BLaER1 treated with 17β-estradiol and CSF1 and Interleukin-3, amounts not matched to agents 10 nM and 100 nM (cell line): ENCODE measurements around the gene GATA5.

ENCODE experiments used
- H3K27ac ChIP-seq, 11 experiments: shearing (Covaris generic); formaldehyde crosslinking; 2 replicates each; pipeline ENCODE4 v1.8.1; 2022
- H3K27me3 ChIP-seq, 11 experiments: shearing (Covaris generic); formaldehyde crosslinking; 2 replicates each; pipeline ENCODE4 v1.8.1; 2022
- H3K36me3 ChIP-seq, 11 experiments: shearing (Covaris generic); formaldehyde crosslinking; 2 replicates each; pipeline ENCODE4 v1.8.1; 2022
- H3K4me1 ChIP-seq, 10 experiments: shearing (Covaris generic); formaldehyde crosslinking; 2 replicates each; pipeline ENCODE4 v1.8.1; 2022
- H3K4me2 ChIP-seq, 11 experiments: shearing (Covaris generic); formaldehyde crosslinking; 2 replicates each; pipeline ENCODE4 v1.8.1; 2022
- H3K4me3 ChIP-seq, 10 experiments: shearing (Covaris generic); formaldehyde crosslinking; 2 replicates each; pipeline ENCODE4 v1.8.1; 2022
- H3K9ac ChIP-seq, 11 experiments: shearing (Covaris generic); formaldehyde crosslinking; 2 replicates each; pipeline ENCODE4 v1.8.1; 2022
- H3K9me3 ChIP-seq, 11 experiments: shearing (Covaris generic); formaldehyde crosslinking; replicated peaks in 1 of 11; 2 replicates each; pipeline ENCODE4 v1.8.1; 2022
- H4K20me1 ChIP-seq, 11 experiments: shearing (Covaris generic); formaldehyde crosslinking; 2 replicates each; pipeline ENCODE4 v1.8.1; 2022
- Cebpa-rat ChIP-seq, 11 experiments: shearing (Covaris generic); IDR thresholded peaks; 2 replicates each; pipeline ENCODE4 v1.8.1; 2022

GATA5 gene

GRCh38 chr20:62441987-62442539, 33.7 kb downstream of the GATA5 start:
- H3K27ac ChIP-seq: no peak overlapping the region
- H3K4me3 ChIP-seq: no peak overlapping the region
- peaks cover 0 to 10% (median 0%) of the 10 kb centered on the region in 10 experiments; a peak in 4 of 20 replicates for H3K4me1 ChIP-seq
- TF ChIP-seq Cebpa-rat (IDR thresholded peaks at IDR 0.05): no peak
- no peaks in the 10 kb centered on the region for H3K9me3 ChIP-seq
- no peaks in the 10 kb centered on the region for H3K36me3 ChIP-seq
- no peak overlapping the region; a peak in 1 of 22 replicates for H3K4me2 ChIP-seq
- H3K9ac ChIP-seq: no peak overlapping the region
- H4K20me1 ChIP-seq: peaks cover 0 to 26% (median 0%) of the 10 kb centered on the region in 11 experiments; a peak in 7 of 22 replicates
- H3K27me3 ChIP-seq: peaks cover 0 to 51% (median 14%) of the 10 kb centered on the region in 11 experiments; a peak in 12 of 22 replicates

DNA sequence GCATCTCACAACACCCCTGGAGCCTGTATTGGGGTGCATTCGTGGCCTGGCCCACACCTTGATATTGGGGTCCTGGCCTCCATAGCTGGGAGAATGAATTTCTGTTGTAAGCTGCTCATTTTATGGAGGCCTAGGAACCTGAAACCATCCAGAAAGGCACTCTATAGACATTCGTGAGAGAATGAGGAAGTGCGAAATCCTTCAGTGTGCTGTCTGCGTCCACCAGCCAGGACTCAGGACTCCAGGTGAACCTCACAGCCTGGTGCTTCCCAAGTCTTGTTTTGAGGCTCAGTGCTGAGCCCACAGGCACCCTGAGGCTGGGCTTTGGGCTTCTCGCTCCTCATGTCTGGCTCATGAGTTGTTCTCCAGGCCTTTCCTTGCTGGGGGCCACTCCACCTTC, 36.6 kb downstream of the GATA5 start:
- peaks cover 14 to 62% (median 38%) of the 10 kb centered on the region in 11 experiments; a peak in 21 of 22 replicates for H3K27me3 ChIP-seq
- H3K4me1 ChIP-seq: peaks cover 0 to 10% (median 0%) of the 10 kb centered on the region in 10 experiments; a peak in 4 of 20 replicates
- H3K27ac ChIP-seq: no peak overlapping the region
- no peak overlapping the region for H3K4me3 ChIP-seq
- H3K36me3 ChIP-seq: no peaks in the 10 kb centered on the region
- no peak overlapping the region for H3K9ac ChIP-seq
- no peak for TF ChIP-seq Cebpa-rat (IDR thresholded peaks at IDR 0.05)
- no peaks in the 10 kb centered on the region for H3K9me3 ChIP-seq
- peaks cover 0 to 31% (median 0%) of the 10 kb centered on the region in 11 experiments; a peak in 6 of 22 replicates for H4K20me1 ChIP-seq
- H3K4me2 ChIP-seq: peak overlapping the region in 1 of 11 experiments; percentile 1; a peak in 1 of 22 replicates

DNA sequence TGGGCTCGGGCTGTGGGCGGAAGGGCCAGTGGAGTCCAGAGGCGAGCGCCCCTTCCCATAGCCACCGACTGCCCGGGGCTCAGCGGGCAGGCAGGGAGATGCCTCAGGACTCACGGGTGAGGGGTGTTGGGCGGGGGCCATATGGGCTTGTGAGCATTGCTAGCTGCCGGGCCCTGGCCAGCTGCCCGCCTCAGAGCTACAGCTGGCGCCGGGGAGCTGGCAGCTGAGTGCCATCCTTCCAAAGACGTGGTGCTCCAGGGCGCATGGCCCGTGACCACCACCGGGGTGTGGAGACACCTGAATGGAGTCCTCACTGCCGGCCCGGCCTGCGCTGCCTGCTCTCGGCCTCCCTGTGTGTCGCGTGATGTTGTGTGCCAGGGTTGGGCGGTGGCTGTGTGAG, 37.9 kb downstream of the GATA5 start:
- Histone ChIP-seq H3K4me2 (no peak overlapping the region), H3K27me3 (peaks cover 23 to 63% (median 40%) of the 10 kb centered on the region in 11 experiments; a peak in 21 of 22 replicates), H3K36me3 (no peaks in the 10 kb centered on the region), H4K20me1 (peaks cover 0 to 36% (median 0%) of the 10 kb centered on the region in 11 experiments; a peak in 6 of 22 replicates), H3K9me3 (no peaks in the 10 kb centered on the region), H3K4me3 (no peak overlapping the region), H3K27ac (no peak overlapping the region), H3K4me1 (peaks cover 0 to 10% (median 0%) of the 10 kb centered on the region in 10 experiments; a peak in 4 of 20 replicates), H3K9ac (no peak overlapping the region)
- TF ChIP-seq Cebpa-rat (IDR thresholded peaks at IDR 0.05): no peak

- no peak overlapping the region for H3K27ac ChIP-seq
- no peak for TF ChIP-seq Cebpa-rat (IDR thresholded peaks at IDR 0.05)
- H3K4me1 ChIP-seq: peaks cover 0 to 10% (median 0%) of the 10 kb centered on the region in 10 experiments; a peak in 4 of 20 replicates
- H3K36me3 ChIP-seq: no peaks in the 10 kb centered on the region
- no peak overlapping the region for H3K4me3 ChIP-seq
- peaks cover 23 to 60% (median 38%) of the 10 kb centered on the region in 11 experiments; a peak in 21 of 22 replicates for H3K27me3 ChIP-seq
- no peak overlapping the region for H3K9ac ChIP-seq
- H3K9me3 ChIP-seq: no peaks in the 10 kb centered on the region
- H3K4me2 ChIP-seq: no peak overlapping the region
- H4K20me1 ChIP-seq: peaks cover 0 to 40% (median 0%) of the 10 kb centered on the region in 11 experiments; a peak in 6 of 22 replicates
Measured at GRCh38 chr20:62437496-62437895, 38.3 kb downstream of the GATA5 start.

- Histone ChIP-seq H3K9me3 (no peaks in the 10 kb centered on the region), H3K4me1 (peaks cover 0 to 10% (median 0%) of the 10 kb centered on the region in 10 experiments; a peak in 4 of 20 replicates), H4K20me1 (peaks cover 0 to 45% (median 0%) of the 10 kb centered on the region in 11 experiments; a peak in 6 of 22 replicates), H3K27me3 (peaks cover 23 to 52% (median 38%) of the 10 kb centered on the region in 11 experiments; a peak in 21 of 22 replicates), H3K9ac (no peak overlapping the region), H3K27ac (no peak overlapping the region), H3K4me2 (no peak overlapping the region), H3K36me3 (no peaks in the 10 kb centered on the region), H3K4me3 (no peak overlapping the region)
- no peak for TF ChIP-seq Cebpa-rat (IDR thresholded peaks at IDR 0.05)
Measured at GRCh38 chr20:62436692-62437091, 39.1 kb downstream of the GATA5 start.

DNA sequence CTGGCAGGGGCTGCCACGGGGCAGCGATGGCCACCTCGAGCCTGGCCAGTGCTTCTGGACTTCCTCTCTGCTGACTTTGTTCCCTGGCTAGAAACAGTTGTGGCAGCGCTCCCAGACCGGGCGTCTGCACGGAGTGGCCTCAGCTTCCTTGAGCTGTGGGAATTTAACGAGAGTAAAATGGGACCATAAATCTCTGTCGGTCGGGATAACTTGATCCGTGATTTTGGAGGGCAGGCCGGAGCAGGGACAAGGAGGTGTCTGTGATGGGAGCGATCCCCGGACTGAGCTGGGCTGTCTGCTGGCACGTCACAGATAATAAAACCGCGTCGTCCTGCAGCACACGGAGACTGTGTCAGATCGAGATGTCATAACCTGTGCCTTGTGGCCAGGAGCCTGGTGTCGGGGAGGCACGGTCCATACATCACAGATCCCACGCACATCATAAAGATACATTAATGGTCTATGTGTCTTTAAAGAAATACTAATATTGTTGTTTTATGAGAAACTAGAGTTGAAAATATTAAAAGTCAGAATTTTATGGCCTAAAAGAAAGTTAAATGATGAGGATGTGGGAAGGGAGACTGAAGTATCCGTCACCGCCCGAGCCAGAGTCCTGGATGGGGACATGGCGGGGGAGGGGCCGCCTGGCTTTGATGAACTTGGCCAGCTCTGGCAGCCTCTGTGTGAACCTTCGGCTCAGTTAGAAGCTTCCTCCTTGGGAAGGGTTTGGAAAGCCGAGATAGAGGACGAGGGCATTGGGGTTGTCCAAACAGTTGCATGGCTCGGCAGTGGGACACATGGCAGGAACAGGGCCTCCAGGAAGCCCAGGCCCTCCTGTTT, 41.9 kb downstream of the GATA5 start:
- Histone ChIP-seq H3K4me2 (no peak overlapping the region), H3K27ac (no peak overlapping the region)
- TF ChIP-seq Cebpa-rat (IDR thresholded peaks at IDR 0.05): no peak

GRCh38 chr20:62430866-62431447, 44.8 kb downstream of the GATA5 start:
- Histone ChIP-seq H3K36me3 (no peaks in the 10 kb centered on the region), H3K4me2 (no peak overlapping the region), H3K27me3 (peaks cover 21 to 31% (median 27%) of the 10 kb centered on the region in 11 experiments; a peak in 21 of 22 replicates), H3K9ac (no peak overlapping the region), H3K4me3 (no peak overlapping the region), H3K4me1 (0 out of 20 replicates have a peak, but pooled peaks cover 0 to 5% (median 0%) of the 10 kb centered on the region in 10 experiments), H3K9me3 (no peaks in the 10 kb centered on the region), H3K27ac (no peak overlapping the region), H4K20me1 (peaks cover 0 to 32% (median 0%) of the 10 kb centered on the region in 11 experiments; a peak in 5 of 22 replicates)
- TF ChIP-seq Cebpa-rat (IDR thresholded peaks at IDR 0.05): no peak

More for the DNA sequence above, 41.9 kb downstream of the GATA5 start:
- no peak overlapping the region for H3K9ac ChIP-seq
- no peaks in the 10 kb centered on the region for H3K36me3 ChIP-seq
- no peak overlapping the region for H3K4me3 ChIP-seq
- peaks cover 23 to 38% (median 33%) of the 10 kb centered on the region in 11 experiments; a peak in 21 of 22 replicates for H3K27me3 ChIP-seq
- peaks cover 0 to under 1% (median 0%) of the 10 kb centered on the region in 10 experiments; a peak in 2 of 20 replicates for H3K4me1 ChIP-seq
- H4K20me1 ChIP-seq: peaks cover 0 to 36% (median 0%) of the 10 kb centered on the region in 11 experiments; a peak in 5 of 22 replicates
- H3K9me3 ChIP-seq: no peaks in the 10 kb centered on the region

DNA sequence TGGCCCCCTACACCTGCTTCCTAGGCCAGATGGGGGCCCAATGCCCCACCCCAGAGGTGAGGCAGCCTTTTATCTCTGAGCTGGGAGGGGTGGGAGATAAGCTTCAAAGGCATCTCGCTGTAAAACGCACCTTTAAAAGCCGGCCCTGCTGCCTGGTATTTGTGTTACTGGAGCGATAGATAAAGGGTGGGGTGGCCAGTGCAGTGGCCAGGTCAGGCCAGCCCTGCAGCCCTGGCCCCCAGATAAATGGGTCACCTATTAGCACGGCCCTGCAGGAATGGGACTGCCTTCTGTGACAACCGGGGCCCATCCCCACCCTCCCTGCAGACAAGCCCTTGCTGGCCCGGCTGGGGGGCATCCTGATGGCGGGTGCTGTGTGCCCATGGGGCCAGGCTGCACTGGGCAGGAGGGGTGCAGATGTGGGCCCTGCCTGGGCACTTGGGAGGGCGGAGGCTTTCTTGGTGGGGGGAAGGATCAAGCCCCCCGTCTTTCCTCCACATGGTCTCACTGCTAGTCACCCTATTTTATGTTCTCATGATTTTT, 45.4 kb downstream of the GATA5 start:
- H4K20me1 ChIP-seq: peaks cover 0 to 31% (median 0%) of the 10 kb centered on the region in 11 experiments; a peak in 5 of 22 replicates
- H3K36me3 ChIP-seq: no peaks in the 10 kb centered on the region
- no peak overlapping the region for H3K4me3 ChIP-seq
- no peak overlapping the region for H3K27ac ChIP-seq
- H3K9ac ChIP-seq: no peak overlapping the region
- H3K4me2 ChIP-seq: no peak overlapping the region
- no peaks in the 10 kb centered on the region for H3K9me3 ChIP-seq
- 0 out of 20 replicates have a peak, but pooled peaks cover 0 to 5% (median 0%) of the 10 kb centered on the region in 10 experiments for H3K4me1 ChIP-seq
- peaks cover 15 to 25% (median 22%) of the 10 kb centered on the region in 11 experiments; a peak in 21 of 22 replicates for H3K27me3 ChIP-seq
- no peak for TF ChIP-seq Cebpa-rat (IDR thresholded peaks at IDR 0.05)
